Measurements from ENCODE around the gene MLLT3.
"Not testable (repeated sequence)": the region's sequence is repeated elsewhere in the genome, so short reads cannot be mapped to it uniquely, and the experiment has no call there.

The MLLT3 gene

GRCh38 chr9:20593537-20593936 is 28.8 kb downstream of the MLLT3 start:
- no peak for FAIRE-seq

- no peak for FAIRE-seq
These were observed 29.2 kb downstream of the MLLT3 start for GRCh38 chr9:20593105-20593504.

GRCh38 chr9:20592673-20593072 is 29.6 kb downstream of the MLLT3 start:
- FAIRE-seq, result no peak

- FAIRE-seq, result no peak
These were observed 31.1 kb downstream of the MLLT3 start for GRCh38 chr9:20591223-20591622.

GRCh38 chr9:20584968-20585643 is 37.2 kb downstream of the MLLT3 start:
- FAIRE-seq, result no peak

GRCh38 chr9:20583088-20583487 is 39.2 kb downstream of the MLLT3 start:
- not testable (repeated sequence) for FAIRE-seq

- FAIRE-seq, result no peak
These were observed 40.1 kb downstream of the MLLT3 start for GRCh38 chr9:20582150-20582549.

- FAIRE-seq, result no peak
These were observed 41.6 kb downstream of the MLLT3 start for GRCh38 chr9:20580673-20581072.

- no peak for FAIRE-seq
These were observed 42.6 kb downstream of the MLLT3 start for GRCh38 chr9:20579524-20580314.

GRCh38 chr9:20573023-20573422 is 49.3 kb downstream of the MLLT3 start:
- no peak for FAIRE-seq

GRCh38 chr9:20570756-20571155 is 51.5 kb downstream of the MLLT3 start:
- no peak for FAIRE-seq

- FAIRE-seq, result no peak
These were observed 52.2 kb downstream of the MLLT3 start for GRCh38 chr9:20570087-20570486.

GRCh38 chr9:20569525-20569924 is 52.8 kb downstream of the MLLT3 start:
- FAIRE-seq, result no peak

- no peak for FAIRE-seq
These were observed 53.9 kb downstream of the MLLT3 start for GRCh38 chr9:20568400-20568799.

- no peak for FAIRE-seq
These were observed 55.9 kb downstream of the MLLT3 start for GRCh38 chr9:20566401-20566800.

- no peak for FAIRE-seq
These were observed 57.6 kb downstream of the MLLT3 start for GRCh38 chr9:20564650-20565049.

- FAIRE-seq, result no peak
These were observed 58.4 kb downstream of the MLLT3 start for GRCh38 chr9:20563917-20564316.

GRCh38 chr9:20562051-20562450 is 60.2 kb downstream of the MLLT3 start:
- no peak for FAIRE-seq

GRCh38 chr9:20561531-20561930 is 60.8 kb downstream of the MLLT3 start:
- no peak for FAIRE-seq

GRCh38 chr9:20559231-20559890 is 62.9 kb downstream of the MLLT3 start:
- FAIRE-seq, result no peak

GRCh38 chr9:20558566-20559016 is 63.7 kb downstream of the MLLT3 start:
- no peak for FAIRE-seq

GRCh38 chr9:20557890-20558565 is 64.3 kb downstream of the MLLT3 start:
- no peak for FAIRE-seq

- FAIRE-seq, result no peak
These were observed 65.0 kb downstream of the MLLT3 start for GRCh38 chr9:20557285-20557684.
